Prostate gland (tissue), 2 donors: Measurements from ENCODE around the gene WDR43.

Experiments
- CTCF ChIP-seq, 4 experiments: fragments of 200-600 bp in 2 of 4; fragments of 450-650 bp in 2 of 4; sonication (generic) in 2 of 4; IDR thresholded peaks; 1 replicate in 3 of 4; 2 replicates in 1 of 4; pipeline ENCODE4 v1.5.1; 2016 to 2019; ENCODE audit warnings: antibody characterized with exemption in 4 of 4, mild to moderate bottlenecking in 2 of 4, moderate library complexity in 2 of 4
- POLR2A ChIP-seq: fragments of 450-650 bp; IDR thresholded peaks from one replicate; pipeline ENCODE4 v1.6.1; 2016; ENCODE audit warnings: antibody characterized with exemption, mild to moderate bottlenecking
- POLR2AphosphoS5 ChIP-seq: sonication (generic); formaldehyde crosslinking; IDR thresholded peaks from one replicate; pipeline ENCODE4 v1.6.1; 2017; ENCODE audit warnings: antibody characterized with exemption

DNA sequence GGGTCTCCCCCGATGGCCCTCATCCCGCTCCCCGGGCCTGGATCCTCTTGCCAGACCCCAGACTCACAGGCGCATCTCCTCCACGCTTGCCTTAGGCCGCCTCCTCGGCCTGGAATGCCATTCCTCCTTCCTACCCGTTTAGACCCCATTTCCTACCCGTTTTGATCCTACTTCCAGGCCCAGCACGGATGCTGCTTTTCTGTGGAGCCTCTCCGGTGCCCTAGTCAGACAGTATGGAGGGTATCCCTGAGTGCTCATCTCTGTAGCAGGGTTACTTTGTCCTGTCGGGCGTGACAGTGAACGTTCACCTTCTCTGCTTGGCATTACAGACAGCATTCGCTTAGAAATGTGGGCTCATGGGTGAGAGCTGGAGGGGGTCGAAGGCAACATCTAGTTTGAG is 96.0 kb downstream of the WDR43 start:
- no peak for TF ChIP-seq CTCF (IDR thresholded peaks at IDR 0.05)
- no peak for TF ChIP-seq POLR2AphosphoS5
- no peak for TF ChIP-seq POLR2A
